CD14-positive monocyte (primary cell): ENCODE results near the gene GPC5. TPM values are rescaled to one million over a fixed set of nuclear protein-coding genes. Genes with fewer than 3 reads are reported as not detected.

ENCODE experiments used
- DNase-seq, 3 donors: peaks; one replicate each; pipeline ENCODE4 v3.0.0-alpha.2; 2011 to 2022
- H2AFZ ChIP-seq: 2 replicates; pipeline ENCODE4 v1.6.0; 2012; ENCODE audit warnings: mild to moderate bottlenecking, low read depth, low read length, inconsistent platforms; ENCODE audit not compliant: insufficient read depth, poor library complexity, severe bottlenecking
- H3K27ac ChIP-seq, 2 donors: 1 replicate in 1 of 2; 2 replicates in 1 of 2; pipeline ENCODE4 v1.5.1; 2012 to 2013; ENCODE audit warnings: low read length in 2 of 2, control low read depth in 1 of 2, inconsistent platforms in 1 of 2, low read depth in 1 of 2, mild to moderate bottlenecking in 1 of 2
- H3K27me3 ChIP-seq, 2 donors: one replicate each; pipeline versions ENCODE4 v1.6.0 to v1.6.1; 2011 to 2013; ENCODE audit warnings: low read length in 2 of 2; ENCODE audit not compliant: control insufficient read depth in 2 of 2, insufficient read depth in 2 of 2
- H3K36me3 ChIP-seq, 2 donors: replicated peaks in 1 of 2; 1 replicate in 1 of 2; 2 replicates in 1 of 2; pipeline versions ENCODE4 v1.5.1 to v1.6.1; 2012 to 2013; ENCODE audit warnings: low read length in 2 of 2, control low read depth in 1 of 2, inconsistent platforms in 1 of 2, mild to moderate bottlenecking in 1 of 2; ENCODE audit not compliant: insufficient read depth in 2 of 2, control insufficient read depth in 1 of 2
- H3K4me1 ChIP-seq, 2 donors: 1 replicate in 1 of 2; 2 replicates in 1 of 2; pipeline versions ENCODE4 v1.5.1 to v1.6.1; 2012 to 2013; ENCODE audit warnings: low read length in 2 of 2, control low read depth in 1 of 2, inconsistent platforms in 1 of 2, mild to moderate bottlenecking in 1 of 2, moderate library complexity in 1 of 2; ENCODE audit not compliant: insufficient read depth in 2 of 2, control insufficient read depth in 1 of 2
- H3K4me2 ChIP-seq: replicated peaks from 2 replicates; pipeline ENCODE3; 2012; ENCODE audit warnings: low read length, moderate library complexity, mild to moderate bottlenecking; ENCODE audit not compliant: poor library complexity, severe bottlenecking; ENCODE audit errors: extremely low read depth
- H3K4me3 ChIP-seq, 3 experiments: fragments of 200-600 bp in 1 of 3; sonication (generic) in 1 of 3; replicated peaks in 1 of 3; 1 replicate in 2 of 3; 2 replicates in 1 of 3; pipeline ENCODE4 v1.5.1; 2011 to 2013; ENCODE audit warnings: low read length in 3 of 3, mild to moderate bottlenecking in 3 of 3, control low read depth in 2 of 3, low read depth in 2 of 3, inconsistent platforms in 1 of 3, moderate library complexity in 1 of 3
- H3K79me2 ChIP-seq: 2 replicates; pipeline ENCODE4 v1.6.0; 2012; ENCODE audit warnings: mild to moderate bottlenecking, control low read depth, inconsistent platforms, low read length, moderate library complexity; ENCODE audit not compliant: insufficient read depth
- H3K9ac ChIP-seq: 2 replicates; pipeline ENCODE4 v1.6.0; 2017; ENCODE audit warnings: low read length, mild to moderate bottlenecking; ENCODE audit not compliant: insufficient read depth, poor library complexity, severe bottlenecking
- H3K9me3 ChIP-seq, 2 donors: replicated peaks in 1 of 2; 1 replicate in 1 of 2; 2 replicates in 1 of 2; pipeline versions ENCODE4 v1.5.1 to v1.6.1; 2012 to 2013; ENCODE audit warnings: low read length in 2 of 2, control low read depth in 1 of 2; ENCODE audit not compliant: control insufficient read depth in 1 of 2, insufficient read depth in 1 of 2
- H4K20me1 ChIP-seq: 2 replicates; pipeline ENCODE4 v1.6.0; 2012; ENCODE audit warnings: mild to moderate bottlenecking, low read length, control low read depth, moderate library complexity; ENCODE audit not compliant: insufficient read depth
- H3K27ac Mint-ChIP-seq, 7 donors: one replicate each; pipeline ENCODE4 v1.8.0; 2020; ENCODE audit warnings: mild to moderate bottlenecking in 7 of 7, mixed read lengths in 7 of 7, moderate library complexity in 6 of 7, inconsistent platforms in 2 of 7
- H3K27me3 Mint-ChIP-seq, 3 donors: one replicate each; pipeline ENCODE4 v1.8.0; 2021 to 2022; ENCODE audit warnings: low read depth in 3 of 3, mild to moderate bottlenecking in 3 of 3, mixed read lengths in 3 of 3, moderate library complexity in 3 of 3, inconsistent platforms in 1 of 3
- H3K36me3 Mint-ChIP-seq, 2 donors: one replicate each; pipeline ENCODE4 v1.8.0; 2020; ENCODE audit warnings: mixed read lengths in 2 of 2, inconsistent platforms in 1 of 2, mild to moderate bottlenecking in 1 of 2
- H3K4me1 Mint-ChIP-seq: one replicate; pipeline ENCODE4 v1.8.0; 2020; ENCODE audit warnings: mild to moderate bottlenecking, mixed read lengths
- H3K4me3 Mint-ChIP-seq, 2 donors: one replicate each; pipeline ENCODE4 v1.8.0; 2020; ENCODE audit warnings: mild to moderate bottlenecking in 2 of 2, mixed read lengths in 2 of 2, moderate library complexity in 1 of 2
- H3K9me3 Mint-ChIP-seq, 7 donors: one replicate each; pipeline ENCODE4 v1.8.0; 2020 to 2022; ENCODE audit warnings: mixed read lengths in 7 of 7, mild to moderate bottlenecking in 6 of 7, moderate library complexity in 6 of 7, inconsistent platforms in 2 of 7
- WGBS: methylation state at CpG from one replicate; pipeline ENCODE4 v1.1.5; 2013; ENCODE audit warnings: missing lambda C conversion rate; ENCODE audit not compliant: insufficient coverage; 5-methylcytosine and 5-hydroxymethylcytosine counted together
- intact Hi-C, 2 donors: fragments of 100-400 bp; cut with micrococcal nuclease; formaldehyde crosslinking; loops; one replicate each; pipeline versions ENCODE4 v1.15.0 to v1.15.1; 2023
- polyA plus RNA-seq, 3 donors: library from polyadenylated mRNA; depleted of rRNA in 1 of 3; unstranded in 2 of 3; stranded (reverse) in 1 of 3; fragments of 300-500 nt in 2 of 3; fragments of >200 nt in 1 of 3; fragmentation: Illumina TruSeq in 2 of 3; gene quantifications; 1 replicate in 2 of 3; 2 replicates in 1 of 3; pipeline ENCODE4 v1.2.3, GENCODE V29; 2012 to 2021
- TF ChIP-seq, protein P1 (sequence below): fragments of 200-600 bp; IDR thresholded peaks from one replicate; pipeline ENCODE4 v1.8.0; 2022; ENCODE audit warnings: antibody characterized with exemption, mild to moderate bottlenecking

Gene GPC5
- polyA plus RNA-seq, 3 donors: not detected

- Mint-ChIP-seq H3K9me3 (peaks cover 0 to 17% (median 3%) of the 10 kb centered on the region in 7 donors), H3K27me3 (peaks cover 0 to 1% (median 0%) of the 10 kb centered on the region in 3 donors), H3K4me1 (no peaks in the 10 kb centered on the region), H3K27ac (no peak overlapping the region), H3K4me3 (no peak overlapping the region), H3K36me3 (no peaks in the 10 kb centered on the region)
- H3K9ac ChIP-seq: no peak overlapping the region
- 100% methylated on average over 1 of the region's 2 CpGs for WGBS
- intact Hi-C loops: no loop called here
- no peak for DNase-seq
- TF ChIP-seq, protein P1, sequence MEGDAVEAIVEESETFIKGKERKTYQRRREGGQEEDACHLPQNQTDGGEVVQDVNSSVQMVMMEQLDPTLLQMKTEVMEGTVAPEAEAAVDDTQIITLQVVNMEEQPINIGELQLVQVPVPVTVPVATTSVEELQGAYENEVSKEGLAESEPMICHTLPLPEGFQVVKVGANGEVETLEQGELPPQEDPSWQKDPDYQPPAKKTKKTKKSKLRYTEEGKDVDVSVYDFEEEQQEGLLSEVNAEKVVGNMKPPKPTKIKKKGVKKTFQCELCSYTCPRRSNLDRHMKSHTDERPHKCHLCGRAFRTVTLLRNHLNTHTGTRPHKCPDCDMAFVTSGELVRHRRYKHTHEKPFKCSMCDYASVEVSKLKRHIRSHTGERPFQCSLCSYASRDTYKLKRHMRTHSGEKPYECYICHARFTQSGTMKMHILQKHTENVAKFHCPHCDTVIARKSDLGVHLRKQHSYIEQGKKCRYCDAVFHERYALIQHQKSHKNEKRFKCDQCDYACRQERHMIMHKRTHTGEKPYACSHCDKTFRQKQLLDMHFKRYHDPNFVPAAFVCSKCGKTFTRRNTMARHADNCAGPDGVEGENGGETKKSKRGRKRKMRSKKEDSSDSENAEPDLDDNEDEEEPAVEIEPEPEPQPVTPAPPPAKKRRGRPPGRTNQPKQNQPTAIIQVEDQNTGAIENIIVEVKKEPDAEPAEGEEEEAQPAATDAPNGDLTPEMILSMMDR: no peak
- no peak overlapping the region for H3K4me2 ChIP-seq
- no peak overlapping the region for H3K27ac ChIP-seq
- no peaks in the 10 kb centered on the region for H3K36me3 ChIP-seq
- no peak overlapping the region for H3K4me3 ChIP-seq
- no peaks in the 10 kb centered on the region for H3K79me2 ChIP-seq
- no peaks in the 10 kb centered on the region for H4K20me1 ChIP-seq
- no peaks in the 10 kb centered on the region for H3K4me1 ChIP-seq
- peaks cover 0 to 3% of the 10 kb centered on the region in 2 donors for H3K9me3 ChIP-seq
- no peak overlapping the region for H2AFZ ChIP-seq
- no peaks in the 10 kb centered on the region for H3K27me3 ChIP-seq
These were observed 427.1 kb downstream of the GPC5 start for GRCh38 chr13:91825516-91825915.

DNA sequence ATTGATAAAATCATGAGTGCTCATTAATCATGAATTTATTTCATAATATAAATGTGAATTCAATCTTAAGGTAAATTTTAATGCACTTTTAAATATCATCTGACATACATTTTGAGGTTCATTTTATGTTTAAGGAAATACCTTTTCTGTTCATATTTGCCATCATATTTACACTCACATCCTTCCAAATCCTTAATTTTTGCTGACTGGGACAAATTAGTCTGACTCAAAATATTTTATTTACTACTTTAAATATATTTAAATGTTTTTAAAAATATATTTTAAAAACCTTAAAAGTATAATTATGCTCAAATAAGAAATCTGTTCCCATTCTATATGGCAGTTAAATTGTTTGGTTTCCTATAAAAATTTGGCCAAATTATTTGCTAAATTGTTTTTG is 438.1 kb downstream of the GPC5 start:
- no peak for DNase-seq
- Histone ChIP-seq H3K36me3 (no peaks in the 10 kb centered on the region), H3K4me2 (no peak overlapping the region), H3K27ac (no peak overlapping the region), H3K4me3 (no peak overlapping the region), H3K27me3 (no peaks in the 10 kb centered on the region), H4K20me1 (no peaks in the 10 kb centered on the region), H3K9me3 (no peaks in the 10 kb centered on the region), H2AFZ (no peak overlapping the region), H3K9ac (no peak overlapping the region), H3K79me2 (no peaks in the 10 kb centered on the region), H3K4me1 (no peaks in the 10 kb centered on the region)
- TF ChIP-seq, protein P1: no peak
- intact Hi-C loops: no loop called here
- Mint-ChIP-seq H3K27ac (no peak overlapping the region), H3K4me3 (no peak overlapping the region), H3K9me3 (peaks cover 0 to 15% (median 2%) of the 10 kb centered on the region in 7 donors), H3K4me1 (no peaks in the 10 kb centered on the region), H3K36me3 (no peaks in the 10 kb centered on the region), H3K27me3 (no peaks in the 10 kb centered on the region)
